GM12892 (cell line): ENCODE data around the gene NFKB2.

Experiments used
- POLR2A ChIP-seq: IDR thresholded peaks from 2 replicates; pipeline ENCODE4 v1.6.1; 2011; ENCODE audit warnings: low read depth, low read length, control low read depth
- POLR2AphosphoS5 ChIP-seq: IDR thresholded peaks from 2 replicates; pipeline ENCODE4 v1.6.1; 2011; ENCODE audit warnings: low read depth, low read length, control low read depth
- TAF1 ChIP-seq: IDR thresholded peaks from 2 replicates; pipeline ENCODE4 v1.6.1; 2011; ENCODE audit warnings: low read depth, mild to moderate bottlenecking, control low read depth, low read length, borderline replicate concordance

GRCh38 chr10:102367441-102367840, 28.1 kb upstream of the NFKB2 start:
- TF ChIP-seq POLR2A (no peak), POLR2AphosphoS5 (no peak), TAF1 (no peak)
